K562 (cell line): ENCODE measurements around the gene SARS2. TPM values are rescaled to one million over a fixed set of nuclear protein-coding genes. Genes with fewer than 3 reads are reported as not detected.

Source experiments
- ATAC-seq: fragments of 200-7000 bp; cut with Tn5 transposase; 3 replicates; pipeline ENCODE4 v1.9.1; 2020; ENCODE audit warnings: moderate library complexity
- BruUV-seq: library from RNA; stranded (reverse); fragments of 400-500 nt; replicated peaks from 2 replicates; lab custom pipeline; 2021; lab: Mats Ljungman, UMichigan
- CTCF ChIA-PET: fragments of 300-600 bp; formaldehyde crosslinking; extraction: SDS; loops from one replicate; lab custom pipeline; 2021; ENCODE audit warnings: low intra/inter-chr PET ratio; lab: Yijun Ruan, JAX
- POLR2A ChIA-PET: fragments of 300-600, 350-650 bp; sonication (Branson Sonifier 250); formaldehyde crosslinking; extraction: SDS; loops from one replicate; lab custom pipeline; 2021; ENCODE audit warnings: antibody characterized with exemption, inconsistent platforms; lab: Yijun Ruan, JAX
- DNase-seq, 4 experiments: peaks; one replicate each; pipeline versions ENCODE4 v3.0.0 to v3.0.0-alpha.2; 2011 to 2018; ENCODE audit warnings: low spot score in 3 of 4, mixed read lengths in 3 of 4; ENCODE audit errors: extremely low read depth in 1 of 4
- FAIRE-seq: peaks from 2 replicates; lab custom pipeline; 2011; peaks lifted over from hg19 to GRCh38; lab: Jason Lieb, UNC
- H2AFZ ChIP-seq: 2 replicates; pipeline ENCODE4 v1.6.0; 2011; ENCODE audit warnings: low read depth, low read length, control low read depth, inconsistent platforms
- H3K27ac ChIP-seq: fragments of 200-600 bp; 3 replicates; pipeline ENCODE4 v1.8.0; 2011; ENCODE audit warnings: low read depth, mild to moderate bottlenecking, control low read depth, inconsistent platforms, low read length, moderate library complexity, mixed read lengths; ENCODE audit errors: extremely low read depth
- H3K27me3 ChIP-seq, 2 experiments: fragments of 300-600 bp in 1 of 2; 2 replicates in 1 of 2; 3 replicates in 1 of 2; pipeline versions ENCODE4 v1.6.0 to v1.8.0; 2011; ENCODE audit warnings: inconsistent platforms in 2 of 2, low read length in 2 of 2, mild to moderate bottlenecking in 1 of 2, mixed read lengths in 1 of 2, moderate library complexity in 1 of 2; ENCODE audit not compliant: control insufficient read depth in 2 of 2, insufficient read depth in 2 of 2
- H3K36me3 ChIP-seq: fragments of 300-600 bp; 3 replicates; pipeline ENCODE4 v1.8.0; 2011; ENCODE audit warnings: mild to moderate bottlenecking, low read length, inconsistent platforms; ENCODE audit not compliant: control insufficient read depth, insufficient read depth
- H3K4me1 ChIP-seq, 2 experiments: fragments of 200-600 bp in 1 of 2; replicated peaks in 1 of 2; 2 replicates in 1 of 2; 3 replicates in 1 of 2; pipeline versions ENCODE4 v1.5.1 to v1.8.0; 2011; ENCODE audit warnings: inconsistent platforms in 2 of 2, low read length in 2 of 2, mild to moderate bottlenecking in 1 of 2, mixed read lengths in 1 of 2, moderate library complexity in 1 of 2; ENCODE audit not compliant: control insufficient read depth in 2 of 2, insufficient read depth in 2 of 2
- H3K4me2 ChIP-seq: 2 replicates; pipeline ENCODE4 v1.6.1; 2011; ENCODE audit warnings: low read length, control low read depth, inconsistent platforms, mixed read lengths; ENCODE audit not compliant: insufficient read depth
- H3K4me3 ChIP-seq: fragments of 200-600 bp; sonication (generic), shearing (Covaris generic); 2 replicates; pipeline ENCODE4 v1.5.1; 2016; ENCODE audit warnings: control low read depth, inconsistent platforms
- H3K79me2 ChIP-seq: fragments of 200-600 bp; 3 replicates; pipeline ENCODE4 v1.8.0; 2011; ENCODE audit warnings: low read length, inconsistent platforms; ENCODE audit not compliant: control insufficient read depth, insufficient read depth
- H3K9ac ChIP-seq, 2 experiments: 2 replicates each; pipeline versions ENCODE4 v1.6.0 to v1.6.1; 2011; ENCODE audit warnings: low read depth in 2 of 2, low read length in 2 of 2, control low read depth in 1 of 2, inconsistent platforms in 1 of 2, mild to moderate bottlenecking in 1 of 2, mixed read lengths in 1 of 2; ENCODE audit not compliant: insufficient read depth in 1 of 2
- H3K9me1 ChIP-seq: one replicate; pipeline ENCODE4 v1.6.0; 2011; ENCODE audit warnings: inconsistent platforms, mild to moderate bottlenecking, low read length, moderate library complexity; ENCODE audit not compliant: control insufficient read depth, insufficient read depth
- H3K9me3 ChIP-seq: replicated peaks from 2 replicates; pipeline ENCODE4 v1.5.1; 2011; ENCODE audit warnings: low read depth, low read length, inconsistent platforms; ENCODE audit not compliant: control insufficient read depth, insufficient read depth
- H4K20me1 ChIP-seq: replicated peaks from 2 replicates; pipeline ENCODE4 v1.6.1; 2011; ENCODE audit warnings: low read length, inconsistent platforms, mixed read lengths; ENCODE audit not compliant: control insufficient read depth, insufficient read depth
- ATF4 ChIP-seq: fragments of 450-650 bp; formaldehyde crosslinking; IDR thresholded peaks from 2 replicates; pipeline ENCODE4 v1.4.0; 2022; ENCODE audit warnings: mild to moderate bottlenecking, moderate library complexity
- BHLHE40 ChIP-seq: IDR thresholded peaks from 2 replicates; pipeline ENCODE4 v1.6.1; 2011; ENCODE audit warnings: low read length, improper control_type of control experiment
- FOXJ2 ChIP-seq: fragments of 200-800 bp; sonication (Bioruptor generic); IDR thresholded peaks from 2 replicates; pipeline ENCODE4 v1.6.1; 2016; ENCODE audit warnings: missing genetic modification characterization, missing compliant biosample characterization
- GTF2E2 ChIP-seq: fragments of 200-800 bp; sonication (Bioruptor generic); IDR thresholded peaks from 2 replicates; pipeline ENCODE4 v1.6.1; 2016; ENCODE audit warnings: missing genetic modification characterization, missing compliant biosample characterization
- IRF1 ChIP-seq: sonication (generic); formaldehyde crosslinking; IDR thresholded peaks from 2 replicates; pipeline ENCODE4 v1.8.0; 2022; ENCODE audit warnings: missing genetic modification reagents, mild to moderate bottlenecking, borderline replicate concordance
- MITF ChIP-seq: IDR thresholded peaks from 2 replicates; pipeline ENCODE4 v1.6.1; 2014; ENCODE audit warnings: antibody characterized with exemption
- PHF20 ChIP-seq: fragments of 450-650 bp; IDR thresholded peaks from 2 replicates; pipeline ENCODE4 v1.6.1; 2018; ENCODE audit not compliant: partially characterized antibody
- RFX5 ChIP-seq: IDR thresholded peaks from 2 replicates; pipeline ENCODE4 v1.6.1; 2011; ENCODE audit warnings: low read depth, mild to moderate bottlenecking, improper control_type of control experiment, low read length
- SIX5 ChIP-seq, 2 experiments: IDR thresholded peaks; 2 replicates each; pipeline ENCODE4 v1.6.1; 2011; ENCODE audit warnings: low read length in 2 of 2, borderline replicate concordance in 1 of 2, low read depth in 1 of 2, mild to moderate bottlenecking in 1 of 2, moderate library complexity in 1 of 2; ENCODE audit not compliant: insufficient read depth in 1 of 2
- SMARCC2 ChIP-seq: fragments of 450-650 bp; IDR thresholded peaks from 2 replicates; pipeline ENCODE4 v1.6.1; 2017; ENCODE audit warnings: antibody characterized with exemption, moderate library complexity, mild to moderate bottlenecking, low read depth
- SREBF1 ChIP-seq: fragments of 150-350 bp; IDR thresholded peaks from 2 replicates; pipeline ENCODE4 v1.6.1; 2014; ENCODE audit warnings: antibody characterized with exemption, low read depth, low read length, borderline replicate concordance
- TBP ChIP-seq: optimal IDR thresholded peaks from 2 replicates; pipeline ENCODE3; 2011; ENCODE audit warnings: low read depth, low read length, improper control_type of control experiment
- ZKSCAN3 ChIP-seq: fragments of 250-450 bp; sonication (Bioruptor Pico); IDR thresholded peaks from 2 replicates; pipeline ENCODE4 v1.4.0; 2020
- ZNF124 ChIP-seq: sonication (generic); formaldehyde crosslinking; IDR thresholded peaks from 2 replicates; pipeline ENCODE4 v1.8.1; 2022; ENCODE audit warnings: missing genetic modification reagents
- ZNF165 ChIP-seq: fragments of 250-450 bp; sonication (Bioruptor Pico); IDR thresholded peaks from 2 replicates; pipeline ENCODE4 v1.4.0; 2020; ENCODE audit warnings: borderline replicate concordance
- ZNF184 ChIP-seq: sonication (generic); formaldehyde crosslinking; IDR thresholded peaks from 2 replicates; pipeline ENCODE4 v1.5.0; 2020; ENCODE audit warnings: missing genetic modification reagents
- WGBS: fragments of 100-300 bp; shearing (Covaris generic); methylation state at CpG from one replicate; pipeline ENCODE4 v1.1.6; 2016; ENCODE audit warnings: low coverage, mixed read lengths; ENCODE audit not compliant: insufficient coverage; ENCODE audit errors: missing lambda C conversion rate; 5-methylcytosine and 5-hydroxymethylcytosine counted together
- in situ Hi-C: fragments of 300-500 bp; cut with MboI; formaldehyde crosslinking; loops from 4 replicates; pipeline ENCODE4 v1.15.0; 2018; ENCODE audit warnings: inconsistent platforms, mixed read lengths
- intact Hi-C: fragments of 100-400 bp; cut with micrococcal nuclease; formaldehyde crosslinking; loops from 2 replicates; pipeline ENCODE4 v1.14.2; 2022
- polyA plus RNA-seq, 8 experiments: library from polyadenylated mRNA; depleted of rRNA in 4 of 8; stranded (reverse) in 5 of 8; unstranded in 3 of 8; fragments of >200 nt; fragmentation: Nextera tagmentation in 2 of 8; fragmentation: Illumina TruSeq in 1 of 8; extraction: Ambion mirVana in 2 of 8; extraction: Trizol in 1 of 8; gene quantifications; 2 replicates each; pipeline versions ENCODE4 v1.2.1 to v1.2.3, GENCODE V29; 2011 to 2014; ENCODE audit warnings: inconsistent platforms in 1 of 8, missing spikeins in 1 of 8
- total RNA-seq, 7 experiments: library from RNA; depleted of rRNA in 6 of 7; stranded (reverse); fragments of >200 nt in 6 of 7; fragmentation: Illumina TruSeq in 2 of 7; extraction: Trizol in 2 of 7; gene quantifications; 2 replicates each; pipeline versions ENCODE4 v1.2.1 to v1.2.3, GENCODE V29; 2011 to 2021; ENCODE audit warnings: low replicate concordance in 1 of 7

The SARS2 gene
- total and polyA plus RNA-seq, 9 of the 15 experiments (the other 6 are each of a cell fraction or from before 2014, with no cell fraction given), result 3.1 to 59.1 (median 31.7) TPM

- peak; percentile 70; the same call in 1 of the 2 replicates for TF ChIP-seq GTF2E2 (tag)
Observed at GRCh38 chr19:38900743-38901190, 29.8 kb downstream of the SARS2 start (continued).

GRCh38 chr19:38900202-38900629 is 30.3 kb downstream of the SARS2 start:
- Histone ChIP-seq H3K27me3 (no peaks in the 10 kb centered on the region), H3K27ac (peak overlapping the region; percentile 82), H3K79me2 (peaks cover 30% of the 10 kb centered on the region), H3K4me1 (peaks cover 11 to 23% of the 10 kb centered on the region in 2 experiments), H4K20me1 (no peaks in the 10 kb centered on the region), H3K36me3 (peaks cover 12% of the 10 kb centered on the region; the same call in 1 of the 3 replicates), H3K4me3 (peak overlapping the region; percentile 85), H2AFZ (peak overlapping the region; percentile 87), H3K9ac (peak overlapping the region; percentile 85 to 93), H3K9me1 (no peaks in the 10 kb centered on the region), H3K4me2 (peak overlapping the region; percentile 92), H3K9me3 (no peaks in the 10 kb centered on the region)
- ATAC-seq, result no peak
- in situ Hi-C loops, result no loop called here
- WGBS, result under 1% methylated on average over 8 of the region's 8 CpGs
- FAIRE-seq, result no peak
- TSS peak; percentile 79 for BruUV-seq
- DNase-seq, result no peak
- intact Hi-C loops, result no loop called here
- ChIA-PET POLR2A (interaction anchor here (0.6 to 1.5 kb wide), 12 partner anchors 8 to 356 kb away, joined by 3 to 8 read pairs (median 4); no protein-coding TSS in a partner anchor), CTCF (interaction anchor here (0.6 kb wide), 1 partner anchor 170 kb away, joined by 3 read pairs; no protein-coding TSS in a partner anchor)
- no peak for TF ChIP-seq ZNF165 (CRISPR knock-in tag)
- TF ChIP-seq PHF20, result peak; percentile 3
- no peak for TF ChIP-seq SMARCC2
- TF ChIP-seq ZNF184, result no peak
- peak; percentile 75; the same call in 1 of the 2 replicates for TF ChIP-seq BHLHE40
- no peak for TF ChIP-seq IRF1 (CRISPR knock-in tag)
- TF ChIP-seq MITF, result no peak
- no peak for TF ChIP-seq ZKSCAN3 (CRISPR knock-in tag)
- no peak for TF ChIP-seq SREBF1
- TF ChIP-seq SIX5 (IDR thresholded peaks at IDR 0.05; ENCODE audit: borderline replicate concordance in 1 of 2, insufficient read depth in 1 of 2, low read depth in 1 of 2, low read length in 2 of 2), result no peak
- no peak for TF ChIP-seq ATF4 (CRISPR knock-in tag)
- no peak for TF ChIP-seq FOXJ2
- no peak for TF ChIP-seq RFX5
- peak; percentile 6 for TF ChIP-seq TBP
- no peak for TF ChIP-seq ZNF124 (CRISPR knock-in tag)
